Measurements from ENCODE around the gene LBHD2.

The LBHD2 gene

GRCh38 chr14:103061482-103061976 lies 22.5 kb upstream of the LBHD2 start:
- DNase-seq (ENCODE audit: low read depth): no peak
- no peak overlapping the region for H3K4me3 ChIP-seq (ENCODE audit: control insufficient read depth, low read depth, low read length)
- no peak for TF ChIP-seq CTCF (IDR thresholded peaks at IDR 0.05; ENCODE audit: control insufficient read depth, insufficient read depth, low read depth, low read length, missing control alignments)

- no peak overlapping the region for H3K4me3 ChIP-seq (ENCODE audit: control insufficient read depth, low read depth, low read length)
- TF ChIP-seq CTCF (IDR thresholded peaks at IDR 0.05; ENCODE audit: control insufficient read depth, insufficient read depth, low read depth, low read length, missing control alignments): no peak
- no peak for DNase-seq (ENCODE audit: low read depth)
Observed at GRCh38 chr14:103064436-103064835, 19.6 kb upstream of the LBHD2 start.

DNA sequence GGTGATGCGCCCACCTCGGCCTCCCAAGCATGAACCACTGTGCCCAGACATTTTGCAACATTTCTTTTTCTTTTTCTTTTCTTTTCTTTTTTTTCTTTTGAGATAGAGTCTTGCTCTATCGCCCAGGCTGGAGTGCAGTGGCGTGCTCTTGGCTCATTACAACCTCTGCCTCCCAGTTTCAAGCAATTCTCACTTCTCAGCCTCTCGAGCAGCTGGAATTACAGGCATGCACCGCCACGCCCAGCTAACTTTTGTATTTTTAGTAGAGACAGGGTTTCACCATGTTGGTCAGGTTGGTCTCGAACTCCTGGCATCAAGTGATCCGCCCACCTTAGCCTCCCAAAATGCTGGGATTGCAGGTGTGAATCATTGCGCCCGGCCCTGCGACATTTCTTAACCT lies 19.0 kb upstream of the LBHD2 start:
- DNase-seq (ENCODE audit: low read depth): no peak
- no peak for TF ChIP-seq CTCF (IDR thresholded peaks at IDR 0.05; ENCODE audit: control insufficient read depth, insufficient read depth, low read depth, low read length, missing control alignments)
- H3K4me3 ChIP-seq (ENCODE audit: control insufficient read depth, low read depth, low read length): no peak overlapping the region

DNA sequence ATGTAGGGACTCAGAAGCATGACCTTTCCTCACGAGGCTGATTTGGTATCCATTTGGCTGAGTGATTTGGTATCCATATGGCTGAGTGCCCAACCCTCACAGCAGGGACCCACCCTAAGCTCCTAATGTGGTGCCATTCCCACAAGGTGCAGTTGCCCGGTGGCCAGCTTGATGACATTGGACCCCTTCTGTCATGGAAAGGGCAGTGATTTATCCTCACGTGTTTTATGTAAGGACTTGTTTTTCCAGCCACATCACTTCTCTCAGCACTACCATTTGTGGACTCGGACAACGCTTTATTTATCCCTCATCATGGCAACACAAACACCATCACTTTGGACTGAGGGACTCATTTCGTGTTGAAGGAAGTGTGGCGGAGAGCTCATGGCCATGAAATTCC lies 18.1 kb upstream of the LBHD2 start:
- no peak for TF ChIP-seq CTCF (IDR thresholded peaks at IDR 0.05; ENCODE audit: control insufficient read depth, insufficient read depth, low read depth, low read length, missing control alignments)
- no peak for DNase-seq (ENCODE audit: low read depth)
- no peak overlapping the region for H3K4me3 ChIP-seq (ENCODE audit: control insufficient read depth, low read depth, low read length)

- no peak overlapping the region for H3K4me3 ChIP-seq (ENCODE audit: control insufficient read depth, low read depth, low read length)
- no peak for TF ChIP-seq CTCF (IDR thresholded peaks at IDR 0.05; ENCODE audit: control insufficient read depth, insufficient read depth, low read depth, low read length, missing control alignments)
- no peak for DNase-seq (ENCODE audit: low read depth)
Observed at GRCh38 chr14:103066399-103066798, 17.6 kb upstream of the LBHD2 start.

GRCh38 chr14:103067231-103067954 lies 16.6 kb upstream of the LBHD2 start:
- peak; percentile 86 for DNase-seq (ENCODE audit: low read depth)
- TF ChIP-seq CTCF (IDR thresholded peaks at IDR 0.05; ENCODE audit: control insufficient read depth, insufficient read depth, low read depth, low read length, missing control alignments): no peak
- no peak overlapping the region for H3K4me3 ChIP-seq (ENCODE audit: control insufficient read depth, low read depth, low read length)

Measured in AG09309 (cell line).